GM18858 (cell line): ENCODE data around the gene RCSD1.
A peak's percentile ranks its signal among the peaks of the same experiment; 100 is the strongest.
"Not testable (repeated sequence)": the region's sequence is repeated elsewhere in the genome, so short reads cannot be mapped to it uniquely, and the experiment has no call there.

Experiments
- ATAC-seq: cut with Tn5 transposase; IDR thresholded peaks from one replicate; pipeline ENCODE4 v1.9.1; 2021; ENCODE audit not compliant: unreplicated experiment

The RCSD1 gene

GRCh38 chr1:167710836-167711235, 80.8 kb downstream of the RCSD1 start:
- no peak for ATAC-seq

- ATAC-seq, result no peak
These were observed 81.8 kb downstream of the RCSD1 start for GRCh38 chr1:167711797-167712196.

DNA sequence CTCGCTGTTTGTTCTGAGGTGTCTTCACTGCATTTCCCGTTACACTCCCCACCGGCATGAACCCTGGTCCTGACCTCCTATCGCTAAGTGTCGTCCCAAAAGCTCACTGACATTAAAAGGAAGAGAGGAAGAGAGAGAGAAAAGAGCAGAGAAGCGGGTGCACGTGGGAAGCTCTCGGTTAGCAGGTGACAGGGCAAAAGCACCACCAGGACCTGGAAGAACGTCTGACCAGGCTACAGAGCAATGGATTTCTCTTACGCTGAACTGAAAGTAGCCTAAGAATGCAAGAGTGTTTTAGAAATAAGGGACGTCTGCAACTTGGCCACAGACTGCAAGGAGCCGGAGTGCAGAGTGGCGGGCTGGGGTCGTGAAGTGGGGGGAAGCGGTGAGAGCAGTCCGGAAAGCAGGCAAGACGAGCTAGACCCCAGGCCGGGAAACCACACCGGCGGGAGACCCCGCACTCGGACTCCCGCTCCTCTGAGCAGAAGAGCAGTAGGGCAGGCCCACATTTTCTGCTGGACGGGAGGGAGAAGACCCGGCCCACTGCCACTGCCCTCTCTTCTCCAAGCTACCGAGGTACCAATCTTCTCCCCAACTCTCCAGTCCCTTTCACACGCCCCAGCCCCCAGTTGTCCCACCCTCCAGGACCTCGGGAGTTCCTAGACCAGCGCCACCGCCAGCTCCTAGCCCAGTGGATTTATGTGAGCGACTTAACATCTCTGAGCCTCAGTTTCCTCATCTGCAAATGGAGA, 83.5 kb downstream of the RCSD1 start:
- no peak for ATAC-seq

DNA sequence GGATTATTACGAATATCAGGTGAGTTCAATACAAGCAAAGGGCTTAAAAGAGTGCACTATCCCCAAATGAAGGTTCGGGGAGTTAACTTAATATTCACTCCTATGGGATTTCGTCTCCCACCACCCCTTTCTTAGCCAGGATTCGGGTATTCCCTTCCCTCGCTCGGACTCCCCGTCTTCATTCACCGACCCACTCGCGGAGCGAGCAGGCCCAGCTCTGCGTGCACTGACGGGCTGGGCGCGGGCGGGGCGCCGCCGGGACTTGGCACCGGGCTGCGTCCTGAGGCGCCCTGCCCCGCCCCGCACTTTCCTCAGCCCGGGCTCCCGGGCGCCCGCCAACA, 84.0 kb downstream of the RCSD1 start:
- ATAC-seq, result no peak

DNA sequence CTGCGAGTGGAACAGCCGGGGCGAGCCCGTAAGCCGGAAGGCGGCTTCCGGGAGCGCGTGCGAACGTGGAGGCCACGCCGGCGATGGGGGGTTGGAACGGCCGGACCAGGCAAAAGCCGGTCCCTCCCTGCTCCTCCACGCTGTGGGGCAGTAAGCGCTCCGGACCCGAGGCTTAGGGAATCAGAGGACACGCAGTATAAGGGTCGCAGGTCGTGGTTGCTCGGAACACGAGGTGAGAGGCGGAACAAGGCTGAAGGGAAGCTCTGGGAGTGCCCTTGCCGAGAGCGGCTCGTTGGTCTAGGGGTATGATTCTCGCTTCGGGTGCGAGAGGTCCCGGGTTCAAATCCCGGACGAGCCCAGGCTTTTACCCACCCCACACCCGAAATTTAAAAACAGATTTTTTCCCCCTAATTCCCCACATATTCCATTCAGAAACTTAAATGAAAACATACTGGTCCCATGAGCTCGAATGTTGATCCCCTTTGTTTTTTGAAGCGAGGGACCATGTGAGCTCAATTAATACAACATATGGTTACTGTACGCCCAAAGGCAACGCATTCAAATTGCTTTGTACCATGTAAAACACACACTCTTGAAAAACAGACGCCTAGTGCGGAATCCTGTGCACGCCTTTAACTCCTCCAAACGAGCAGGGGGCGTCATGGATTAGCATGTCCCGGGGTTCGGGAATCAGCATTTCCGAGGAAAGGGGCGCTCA, 84.6 kb downstream of the RCSD1 start:
- ATAC-seq, result peak; percentile 34

DNA sequence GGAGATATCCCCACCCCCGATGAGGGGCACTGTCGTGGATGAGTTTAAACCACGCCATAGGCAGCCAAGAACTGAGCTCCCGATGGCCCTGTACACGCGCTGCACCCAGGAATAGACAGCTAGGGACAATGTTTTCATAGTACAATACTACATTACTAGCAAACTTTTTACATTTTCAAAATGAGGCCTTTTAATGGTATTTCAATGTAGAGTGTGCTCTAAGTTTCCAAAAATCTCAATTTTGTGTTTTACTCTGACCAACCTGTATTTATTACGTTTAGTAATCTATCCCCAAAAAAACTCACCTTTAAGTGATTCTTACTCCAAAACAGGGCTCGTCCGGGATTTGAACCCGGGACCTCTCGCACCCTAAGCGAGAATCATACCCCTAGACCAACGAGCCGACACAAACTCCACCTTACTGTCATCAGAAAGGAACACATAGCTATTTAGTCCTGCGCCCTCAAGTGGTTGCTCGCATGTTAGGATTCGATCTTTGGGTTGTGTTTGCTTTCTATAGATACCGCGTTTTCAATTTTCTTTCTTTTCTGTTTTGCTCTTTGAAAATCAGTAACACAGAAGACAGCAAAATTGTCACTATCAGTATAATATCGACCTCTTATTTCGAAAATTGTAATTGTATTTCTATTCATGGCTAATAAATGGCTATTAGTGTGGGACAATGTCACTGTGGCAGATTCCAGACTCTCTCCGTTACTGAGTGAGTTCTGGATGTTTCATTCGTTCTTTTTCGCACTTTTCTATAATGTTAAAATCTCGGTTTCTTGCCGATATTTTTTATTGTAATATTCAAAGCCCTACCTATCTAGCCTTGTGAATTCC, 85.3 kb downstream of the RCSD1 start:
- peak; percentile 37 for ATAC-seq

DNA sequence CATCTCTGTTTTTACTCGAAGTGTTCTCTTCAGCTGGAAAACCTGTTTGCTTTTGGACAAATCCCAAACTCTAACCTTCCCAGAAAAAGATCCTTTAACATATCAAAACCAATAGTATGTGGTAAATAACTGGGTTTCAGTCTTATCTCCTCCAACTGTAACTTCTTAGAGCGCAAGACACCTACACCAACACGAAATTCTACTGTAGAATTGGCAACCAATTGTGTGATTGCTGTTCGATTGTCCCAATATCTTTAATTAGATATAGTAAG, 85.9 kb downstream of the RCSD1 start:
- no peak for ATAC-seq

DNA sequence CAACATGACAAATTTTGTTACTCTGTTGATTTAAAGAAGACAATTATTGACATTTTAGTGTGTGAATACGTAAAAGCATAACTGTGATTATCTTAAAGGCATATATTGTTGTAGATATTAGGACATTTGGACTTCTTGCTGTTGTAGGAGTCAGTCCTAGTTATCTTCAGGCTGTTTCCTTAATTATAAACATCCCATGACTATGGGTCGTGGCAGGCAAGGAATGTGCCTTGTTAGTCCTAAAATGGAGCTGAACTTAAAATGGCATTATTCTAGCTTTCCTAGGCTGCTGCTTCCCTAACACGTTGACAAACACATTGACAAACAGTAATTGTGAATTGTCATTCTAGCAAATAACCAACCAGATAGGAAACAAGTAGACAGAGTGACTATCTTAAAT, 87.3 kb downstream of the RCSD1 start:
- no peak for ATAC-seq

DNA sequence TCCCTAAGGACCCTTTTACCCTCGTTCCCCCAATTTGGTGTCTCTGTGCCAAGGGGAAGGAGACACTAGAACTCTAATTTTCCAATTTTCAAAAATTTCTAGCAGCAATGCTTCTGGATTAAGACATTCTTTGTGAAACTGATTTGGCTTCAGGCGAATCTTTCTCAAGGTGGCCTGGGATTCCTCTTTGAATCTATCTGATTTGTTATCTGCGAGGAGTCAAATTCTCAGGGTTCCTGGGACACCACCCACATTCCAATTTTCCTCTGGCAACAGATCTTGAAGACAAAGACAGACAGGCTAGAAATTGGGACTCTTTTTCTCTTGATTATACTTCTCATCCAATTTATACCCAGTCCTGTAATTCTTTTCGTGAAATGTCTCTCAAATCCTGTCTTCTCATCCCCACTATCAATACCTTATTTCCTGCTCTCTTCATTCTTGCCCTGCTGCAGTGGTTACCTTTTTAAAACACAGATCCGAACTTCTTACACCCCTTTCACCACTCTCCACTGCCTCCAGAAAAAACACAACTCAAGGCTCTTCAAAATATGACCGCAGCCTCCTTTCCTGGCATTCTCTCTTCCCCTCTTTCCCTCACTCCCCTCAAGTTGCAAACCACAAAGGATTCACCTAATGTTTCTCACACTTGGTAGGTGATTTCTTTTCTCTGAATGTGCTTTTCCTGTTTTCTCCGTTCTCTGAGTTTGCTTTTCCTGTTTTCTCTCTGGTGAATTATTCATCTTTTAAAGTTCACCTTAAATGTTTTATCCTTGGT, 89.1 kb downstream of the RCSD1 start:
- no peak for ATAC-seq

GRCh38 chr1:167719715-167720421, 89.8 kb downstream of the RCSD1 start:
- ATAC-seq, result not testable (repeated sequence)

DNA sequence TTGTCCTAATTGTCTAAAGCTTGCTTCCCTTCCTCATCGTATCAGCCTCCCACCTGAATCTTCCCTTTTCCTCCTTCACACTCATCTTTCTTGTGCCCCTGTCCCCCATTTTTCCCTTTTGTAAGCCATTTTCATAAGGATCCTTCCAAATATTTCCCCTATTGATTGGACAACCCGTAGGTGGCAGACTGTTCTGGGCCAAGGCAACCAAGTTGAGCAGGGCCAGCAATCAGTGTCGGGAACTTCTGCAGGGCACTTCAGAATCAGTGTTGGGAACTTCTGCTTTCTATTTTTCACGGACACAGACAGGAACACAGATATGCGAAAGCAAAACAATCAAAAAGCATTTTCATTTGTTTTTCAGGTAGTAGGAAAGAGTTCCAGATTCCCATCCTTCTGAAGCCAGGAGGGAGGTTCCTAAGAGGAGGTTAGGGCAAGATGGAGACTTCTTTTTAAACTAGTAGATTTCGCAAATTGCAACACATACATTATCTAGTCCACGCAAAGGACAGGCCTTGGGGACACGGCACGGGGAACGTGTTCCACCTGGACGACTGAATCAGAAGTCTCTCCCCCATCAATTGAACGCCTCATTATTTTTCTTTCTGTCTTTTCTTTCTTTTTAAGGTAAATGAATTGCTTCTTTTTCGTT, 91.1 kb downstream of the RCSD1 start:
- no peak for ATAC-seq

GRCh38 chr1:167721617-167722151, 91.7 kb downstream of the RCSD1 start, which contains the start of gene MPZL1:
Gene MPZL1 (plus strand): TSS chr1:167721982. CDS start chr1:167722152, 170 bp downstream.
- peak; percentile 84 for ATAC-seq

DNA sequence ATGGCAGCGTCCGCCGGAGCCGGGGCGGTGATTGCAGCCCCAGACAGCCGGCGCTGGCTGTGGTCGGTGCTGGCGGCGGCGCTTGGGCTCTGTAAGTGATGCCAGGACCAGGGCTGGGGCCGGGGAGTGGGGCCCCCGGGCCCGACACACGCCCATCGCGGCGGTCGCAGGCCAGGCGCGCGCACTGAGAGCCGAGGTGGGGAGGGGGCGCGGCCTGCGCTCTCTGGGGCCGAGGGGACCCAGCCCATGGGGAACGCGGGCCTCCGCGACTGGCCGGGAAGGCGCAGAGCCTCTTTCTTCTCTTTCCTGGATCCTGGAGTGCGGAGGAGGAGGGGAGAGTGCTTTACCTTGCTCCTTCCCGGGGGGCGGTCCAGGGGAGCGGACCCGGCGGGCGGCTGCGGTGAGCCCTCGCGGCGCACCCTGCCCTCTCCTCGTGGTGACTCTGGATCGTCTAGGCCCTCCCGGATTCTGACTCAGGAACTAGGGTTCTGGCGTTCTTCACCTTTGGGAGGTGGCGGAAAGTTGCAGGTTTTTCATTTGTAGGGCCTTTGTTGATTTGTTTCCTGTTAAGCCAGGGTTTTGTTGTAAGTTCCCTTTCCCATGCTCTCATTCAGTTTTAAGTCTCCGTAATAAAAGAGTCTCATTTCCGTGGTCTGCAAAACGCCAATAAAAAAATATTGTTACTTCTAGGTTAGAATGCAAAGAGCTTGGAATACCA, 92.3 kb downstream of the RCSD1 start:
- peak; percentile 21 for ATAC-seq

GRCh38 chr1:167722870-167723251, 92.8 kb downstream of the RCSD1 start:
- no peak for ATAC-seq

DNA sequence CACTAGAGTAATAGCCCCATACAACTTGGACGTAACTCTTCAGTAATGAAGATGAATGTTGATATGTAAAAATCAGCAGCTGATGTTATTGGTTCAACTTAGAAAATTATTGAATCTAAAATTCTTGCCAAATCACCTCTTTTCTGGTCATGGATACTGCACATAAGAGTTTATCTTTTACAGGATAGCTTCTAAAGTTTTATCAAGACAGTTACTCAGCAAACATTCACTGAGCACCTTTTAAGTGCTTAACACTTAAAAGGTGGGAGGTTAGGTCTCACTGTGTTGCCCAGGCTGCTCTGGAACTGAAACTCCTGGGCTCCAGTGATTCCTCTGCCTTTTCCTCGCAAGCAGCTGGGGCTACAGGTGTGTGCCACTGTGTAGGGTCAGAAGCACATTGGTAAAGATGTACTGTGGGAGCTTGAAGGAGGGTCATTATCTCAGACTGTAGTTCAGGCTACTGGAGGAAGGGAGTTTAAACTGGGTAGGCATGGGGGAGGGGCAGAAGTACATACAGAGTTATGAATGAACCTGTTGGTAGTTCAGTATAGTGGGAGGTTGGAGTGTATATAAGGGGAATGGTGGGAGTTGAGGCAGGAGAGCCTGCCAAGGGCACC, 93.8 kb downstream of the RCSD1 start:
- ATAC-seq, result no peak

GRCh38 chr1:167726008-167726407, 96.0 kb downstream of the RCSD1 start:
- ATAC-seq, result no peak

- ATAC-seq, result no peak
These were observed 98.9 kb downstream of the RCSD1 start for GRCh38 chr1:167728818-167729410.

DNA sequence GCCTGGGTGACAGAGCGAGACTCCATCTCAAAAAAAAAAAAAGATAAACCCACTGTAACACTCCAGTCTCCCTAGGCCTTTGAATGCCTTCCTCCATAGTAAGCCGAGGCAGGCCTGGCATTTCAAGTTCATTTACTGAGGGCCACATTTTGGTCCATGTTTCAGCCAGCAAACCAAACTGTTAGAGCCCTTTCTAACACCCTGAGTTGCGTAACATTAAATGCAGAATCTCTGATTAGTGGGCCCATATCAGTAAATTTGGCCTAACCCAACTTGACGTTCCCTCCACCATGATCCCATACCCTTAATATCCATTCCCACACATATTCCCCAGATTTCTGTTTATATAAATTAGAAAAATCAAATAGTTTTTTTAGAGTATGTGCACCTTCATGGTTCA, 104.2 kb downstream of the RCSD1 start:
- ATAC-seq, result no peak
